Caco-2 (cell line): Measurements from ENCODE around the gene GPM6B. TPM values are rescaled to one million over a fixed set of nuclear protein-coding genes. Genes with fewer than 3 reads are reported as not detected.

Source experiments
- BruUV-seq: library from RNA; stranded (reverse); fragments of 400-500 nt; replicated peaks from 2 replicates; lab custom pipeline; 2021; lab: Mats Ljungman, UMichigan
- CTCF ChIA-PET: fragments of 300-600 bp; sonication (Branson Sonifier 250); formaldehyde crosslinking; loops from one replicate; lab custom pipeline; 2022; ENCODE audit warnings: antibody characterized with exemption; lab: Charles Lee
- POLR2A ChIA-PET: fragments of 300-600 bp; sonication (Branson Sonifier 250); formaldehyde crosslinking; loops from one replicate; lab custom pipeline; 2022; ENCODE audit warnings: antibody characterized with exemption; lab: Charles Lee
- DNase-seq, 2 experiments: peaks; one replicate each; pipeline versions ENCODE4 v3.0.0 to v3.0.0-alpha.2; 2020 to 2022
- H3K27me3 ChIP-seq: replicated peaks from 2 replicates; pipeline ENCODE4 v1.6.0; 2011; ENCODE audit warnings: low read length; ENCODE audit not compliant: control insufficient read depth, insufficient read depth
- H3K36me3 ChIP-seq: 2 replicates; pipeline ENCODE4 v1.5.1; 2011; ENCODE audit warnings: low read length; ENCODE audit not compliant: control insufficient read depth, insufficient read depth
- H3K4me1 ChIP-seq: fragments of 250-450 bp; sonication (Bioruptor Pico); 2 replicates; pipeline ENCODE4 v1.5.1; 2020; ENCODE audit warnings: mild to moderate bottlenecking
- H3K4me3 ChIP-seq: 2 replicates; pipeline ENCODE4 v1.5.1; 2011; ENCODE audit warnings: low read depth, mild to moderate bottlenecking, control low read depth, low read length
- H3K9me3 ChIP-seq: fragments of 250-450 bp; sonication (Bioruptor Pico); 2 replicates; pipeline ENCODE4 v1.5.1; 2020; ENCODE audit warnings: mild to moderate bottlenecking, moderate library complexity
- H3K27ac Mint-ChIP-seq: one replicate; pipeline ENCODE4 v1.8.0; 2022; ENCODE audit warnings: mixed read lengths; ENCODE audit not compliant: unreplicated experiment
- H3K27me3 Mint-ChIP-seq: one replicate; pipeline ENCODE4 v1.8.0; 2022; ENCODE audit warnings: mixed read lengths; ENCODE audit not compliant: insufficient read depth, unreplicated experiment
- H3K36me3 Mint-ChIP-seq: one replicate; pipeline ENCODE4 v1.8.0; 2022; ENCODE audit warnings: mild to moderate bottlenecking, mixed read lengths; ENCODE audit not compliant: insufficient read depth, unreplicated experiment
- H3K4me1 Mint-ChIP-seq: one replicate; pipeline ENCODE4 v1.8.0; 2022; ENCODE audit warnings: low read depth, mixed read lengths; ENCODE audit not compliant: unreplicated experiment
- H3K4me3 Mint-ChIP-seq: one replicate; pipeline ENCODE4 v1.8.0; 2022; ENCODE audit warnings: mild to moderate bottlenecking, moderate library complexity, mixed read lengths; ENCODE audit not compliant: unreplicated experiment
- H3K9me3 Mint-ChIP-seq: one replicate; pipeline ENCODE4 v1.8.0; 2022; ENCODE audit warnings: mixed read lengths; ENCODE audit not compliant: unreplicated experiment
- CTCF ChIP-seq, 2 experiments: fragments of 200-600 bp in 1 of 2; IDR thresholded peaks; 1 replicate in 1 of 2; 2 replicates in 1 of 2; pipeline versions ENCODE4 v1.5.1 to v1.8.0; 2011 to 2022; ENCODE audit warnings: antibody characterized with exemption in 1 of 2, control low read depth in 1 of 2, inconsistent platforms in 1 of 2, low read depth in 1 of 2, low read length in 1 of 2, mild to moderate bottlenecking in 1 of 2, moderate library complexity in 1 of 2; ENCODE audit not compliant: insufficient read depth in 1 of 2, severe bottlenecking in 1 of 2, unreplicated experiment in 1 of 2
- intact Hi-C: fragments of 100-400 bp; cut with micrococcal nuclease; formaldehyde crosslinking; loops from one replicate; pipeline ENCODE4 v1.10.0; 2022; ENCODE audit not compliant: unreplicated experiment
- total RNA-seq: library from RNA; stranded (reverse); gene quantifications from 2 replicates; pipeline ENCODE4 v1.2.3, GENCODE V29; 2022

Gene GPM6B
- total RNA-seq, 1 experiment from 2014 or later, result 0.09 TPM

GRCh38 chrX:13843150-13843721 lies 26.3 kb upstream of the GPM6B start:
- no peak overlapping the region for H3K4me3 ChIP-seq
- POLR2A ChIA-PET, result no interaction called here
- CTCF ChIA-PET, result no interaction called here
- intact Hi-C loops, result no loop called here
- H3K9me3 Mint-ChIP-seq, result no peaks in the 10 kb centered on the region
- H3K9me3 ChIP-seq, result no peaks in the 10 kb centered on the region
- no peaks in the 10 kb centered on the region for H3K4me1 ChIP-seq
- no peak overlapping the region for H3K4me3 Mint-ChIP-seq
- no peak for DNase-seq
- H3K4me1 Mint-ChIP-seq, result no peaks in the 10 kb centered on the region
- H3K36me3 Mint-ChIP-seq, result no peaks in the 10 kb centered on the region
- no peak for TF ChIP-seq CTCF (IDR thresholded peaks at IDR 0.05; ENCODE audit: insufficient read depth in 1 of 2, low read depth in 1 of 2, low read length in 1 of 2, severe bottlenecking in 1 of 2, unreplicated experiment in 1 of 2)
- no peak overlapping the region for H3K27ac Mint-ChIP-seq
- BruUV-seq, result no TSS peak
- H3K27me3 ChIP-seq, result no peaks in the 10 kb centered on the region
- no peaks in the 10 kb centered on the region for H3K36me3 ChIP-seq
- H3K27me3 Mint-ChIP-seq, result peaks cover 9% of the 10 kb centered on the region

- POLR2A ChIA-PET, result no interaction called here
- no peaks in the 10 kb centered on the region for H3K9me3 Mint-ChIP-seq
- H3K27me3 Mint-ChIP-seq, result peaks cover 9% of the 10 kb centered on the region
- no TSS peak for BruUV-seq
- H3K4me3 Mint-ChIP-seq, result no peak overlapping the region
- no peaks in the 10 kb centered on the region for H3K36me3 Mint-ChIP-seq
- H3K4me1 ChIP-seq, result no peaks in the 10 kb centered on the region
- H3K27me3 ChIP-seq, result no peaks in the 10 kb centered on the region
- no peak overlapping the region for H3K27ac Mint-ChIP-seq
- H3K4me3 ChIP-seq, result no peak overlapping the region
- H3K9me3 ChIP-seq, result no peaks in the 10 kb centered on the region
- H3K36me3 ChIP-seq, result no peaks in the 10 kb centered on the region
- H3K4me1 Mint-ChIP-seq, result no peaks in the 10 kb centered on the region
- intact Hi-C loops, result no loop called here
- TF ChIP-seq CTCF (IDR thresholded peaks at IDR 0.05; ENCODE audit: insufficient read depth in 1 of 2, low read depth in 1 of 2, low read length in 1 of 2, severe bottlenecking in 1 of 2, unreplicated experiment in 1 of 2), result no peak
- DNase-seq, result no peak
- CTCF ChIA-PET, result no interaction called here
Measured at GRCh38 chrX:13840121-13840520, 23.2 kb upstream of the GPM6B start.

- CTCF ChIA-PET, result no interaction called here
- Histone ChIP-seq H3K4me1 (no peaks in the 10 kb centered on the region), H3K36me3 (no peaks in the 10 kb centered on the region), H3K27me3 (no peaks in the 10 kb centered on the region), H3K9me3 (no peaks in the 10 kb centered on the region), H3K4me3 (no peak overlapping the region)
- Mint-ChIP-seq H3K27me3 (peaks cover 9% of the 10 kb centered on the region), H3K36me3 (no peaks in the 10 kb centered on the region), H3K4me3 (no peak overlapping the region), H3K9me3 (no peaks in the 10 kb centered on the region), H3K4me1 (no peaks in the 10 kb centered on the region), H3K27ac (no peak overlapping the region)
- intact Hi-C loops, result no loop called here
- no TSS peak for BruUV-seq
- DNase-seq, result no peak
- no peak for TF ChIP-seq CTCF (IDR thresholded peaks at IDR 0.05; ENCODE audit: insufficient read depth in 1 of 2, low read depth in 1 of 2, low read length in 1 of 2, severe bottlenecking in 1 of 2, unreplicated experiment in 1 of 2)
- POLR2A ChIA-PET, result no interaction called here
Measured at GRCh38 chrX:13837290-13837745, 20.4 kb upstream of the GPM6B start.
